Measurements from ENCODE around the gene CFAP157. TPM values are rescaled to one million over a fixed set of nuclear protein-coding genes. Genes with fewer than 3 reads are reported as not detected.

The CFAP157 gene
- total and polyA plus RNA-seq, 2 donors (not counting 1 experiment from before 2014, with no cell fraction given) = under 0.01 TPM; not detected in 1

DNA sequence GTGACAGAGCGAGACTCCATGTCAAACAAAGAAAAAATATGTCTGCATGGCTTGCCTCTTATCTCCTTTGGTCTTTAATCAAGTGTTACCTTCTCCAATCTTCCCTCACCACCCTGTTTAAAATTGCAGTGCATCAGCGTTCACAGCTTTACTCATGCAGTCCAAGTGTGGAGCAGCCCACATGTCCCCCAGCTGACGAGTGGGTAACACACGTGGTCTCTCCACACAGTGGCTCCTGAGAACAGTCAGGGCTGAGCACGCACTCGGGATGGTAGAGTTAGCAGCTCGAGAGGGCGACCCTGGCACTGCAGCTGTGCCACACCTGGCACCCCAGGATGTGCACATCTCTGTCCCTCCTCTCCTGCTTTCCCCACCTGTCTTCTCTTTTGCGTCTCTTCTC is 25.9 kb upstream of the CFAP157 start:
- no peak overlapping the region for H3K4me2 ChIP-seq (ENCODE audit: extremely low read depth, insufficient read depth, low read length)
- H3K9ac ChIP-seq (ENCODE audit: insufficient read depth, low read length) = no peak overlapping the region
- no peaks in the 10 kb centered on the region for H3K9me3 ChIP-seq (ENCODE audit: control insufficient read depth, insufficient read depth, low read depth, low read length)
- DNase-seq (ENCODE audit: low read depth in 2 of 2) = no peak
- H3K79me2 ChIP-seq (ENCODE audit: control insufficient read depth, insufficient read depth, low read length) = no peaks in the 10 kb centered on the region
- H3K4me1 ChIP-seq (ENCODE audit: control insufficient read depth, extremely low read depth, insufficient read depth, low read length) = peaks cover 3% of the 10 kb centered on the region
- H2AFZ ChIP-seq (ENCODE audit: low read length) = no peak overlapping the region
- TF ChIP-seq EZH2 (IDR thresholded peaks at IDR 0.05; ENCODE audit: low read length, missing control alignments) = no peak
- TF ChIP-seq, protein P1, sequence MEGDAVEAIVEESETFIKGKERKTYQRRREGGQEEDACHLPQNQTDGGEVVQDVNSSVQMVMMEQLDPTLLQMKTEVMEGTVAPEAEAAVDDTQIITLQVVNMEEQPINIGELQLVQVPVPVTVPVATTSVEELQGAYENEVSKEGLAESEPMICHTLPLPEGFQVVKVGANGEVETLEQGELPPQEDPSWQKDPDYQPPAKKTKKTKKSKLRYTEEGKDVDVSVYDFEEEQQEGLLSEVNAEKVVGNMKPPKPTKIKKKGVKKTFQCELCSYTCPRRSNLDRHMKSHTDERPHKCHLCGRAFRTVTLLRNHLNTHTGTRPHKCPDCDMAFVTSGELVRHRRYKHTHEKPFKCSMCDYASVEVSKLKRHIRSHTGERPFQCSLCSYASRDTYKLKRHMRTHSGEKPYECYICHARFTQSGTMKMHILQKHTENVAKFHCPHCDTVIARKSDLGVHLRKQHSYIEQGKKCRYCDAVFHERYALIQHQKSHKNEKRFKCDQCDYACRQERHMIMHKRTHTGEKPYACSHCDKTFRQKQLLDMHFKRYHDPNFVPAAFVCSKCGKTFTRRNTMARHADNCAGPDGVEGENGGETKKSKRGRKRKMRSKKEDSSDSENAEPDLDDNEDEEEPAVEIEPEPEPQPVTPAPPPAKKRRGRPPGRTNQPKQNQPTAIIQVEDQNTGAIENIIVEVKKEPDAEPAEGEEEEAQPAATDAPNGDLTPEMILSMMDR (conservative IDR thresholded peaks at IDR 0.05 in 1 of 2, IDR thresholded peaks at IDR 0.05 in 1 of 2; ENCODE audit: low read depth in 1 of 2, low read length in 2 of 2) = no peak
- H3K27me3 ChIP-seq (ENCODE audit: control insufficient read depth, insufficient read depth, low read length) = no peaks in the 10 kb centered on the region
- no peaks in the 10 kb centered on the region for H4K20me1 ChIP-seq (ENCODE audit: control insufficient read depth, extremely low read depth, insufficient read depth, low read length)
- no peak overlapping the region for H3K27ac ChIP-seq (ENCODE audit: insufficient read depth, low read length)
- H3K36me3 ChIP-seq (ENCODE audit: control insufficient read depth, insufficient read depth, low read length) = peaks cover 32% of the 10 kb centered on the region
- no peak overlapping the region for H3K4me3 ChIP-seq (replicated peaks in 1 of 4; ENCODE audit: control extremely low read depth in 1 of 4, insufficient read depth in 1 of 4, low read depth in 3 of 4, low read length in 4 of 4)

DNA sequence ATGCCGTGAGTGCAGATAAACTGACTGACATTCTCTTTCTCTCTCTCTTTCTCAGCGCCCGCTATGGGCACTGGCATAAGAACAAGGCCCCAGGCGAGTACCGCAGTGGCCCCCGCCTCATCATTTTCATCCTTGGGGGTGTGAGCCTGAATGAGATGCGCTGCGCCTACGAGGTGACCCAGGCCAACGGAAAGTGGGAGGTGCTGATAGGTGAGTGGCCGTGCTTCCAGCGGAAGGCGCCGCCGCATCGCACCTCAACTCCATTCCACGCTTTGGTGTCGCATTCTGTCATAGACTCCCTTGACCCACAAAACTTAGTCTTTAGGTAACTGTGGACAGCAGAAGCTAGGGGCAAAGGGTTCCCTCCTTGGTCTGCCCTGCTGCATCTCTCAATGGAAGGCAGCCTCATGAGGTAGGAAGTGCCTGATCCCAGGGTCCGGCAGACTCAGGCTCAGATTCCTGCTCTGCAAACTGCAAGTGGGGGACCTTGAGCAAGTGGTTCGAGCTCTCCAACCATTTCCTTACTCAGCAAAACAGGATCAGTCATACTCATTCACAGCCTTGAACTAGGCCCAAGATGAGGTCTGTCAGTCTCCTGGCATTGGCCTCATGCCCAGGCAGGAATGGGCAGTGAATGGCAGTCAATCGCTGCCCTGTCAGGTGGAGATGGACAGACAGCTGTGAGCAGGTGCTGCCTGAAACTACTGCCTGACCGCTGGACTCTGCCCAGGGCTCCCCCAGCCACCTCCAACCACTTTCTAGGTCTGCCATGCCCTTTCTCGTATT is 24.2 kb upstream of the CFAP157 start:
- H3K79me2 ChIP-seq (ENCODE audit: control insufficient read depth, insufficient read depth, low read length) = no peaks in the 10 kb centered on the region
- no peak for DNase-seq (ENCODE audit: low read depth in 2 of 2)
- no peaks in the 10 kb centered on the region for H3K27me3 ChIP-seq (ENCODE audit: control insufficient read depth, insufficient read depth, low read length)
- no peak overlapping the region for H3K9ac ChIP-seq (ENCODE audit: insufficient read depth, low read length)
- no peaks in the 10 kb centered on the region for H3K9me3 ChIP-seq (ENCODE audit: control insufficient read depth, insufficient read depth, low read depth, low read length)
- no peaks in the 10 kb centered on the region for H4K20me1 ChIP-seq (ENCODE audit: control insufficient read depth, extremely low read depth, insufficient read depth, low read length)
- H3K27ac ChIP-seq (ENCODE audit: insufficient read depth, low read length) = no peak overlapping the region
- H3K4me2 ChIP-seq (ENCODE audit: extremely low read depth, insufficient read depth, low read length) = no peak overlapping the region
- TF ChIP-seq EZH2 (IDR thresholded peaks at IDR 0.05; ENCODE audit: low read length, missing control alignments) = no peak
- TF ChIP-seq, protein P1 (conservative IDR thresholded peaks at IDR 0.05 in 1 of 2, IDR thresholded peaks at IDR 0.05 in 1 of 2; ENCODE audit: low read depth in 1 of 2, low read length in 2 of 2) = no peak
- peaks cover 3% of the 10 kb centered on the region for H3K4me1 ChIP-seq (ENCODE audit: control insufficient read depth, extremely low read depth, insufficient read depth, low read length)
- no peak overlapping the region for H3K4me3 ChIP-seq (replicated peaks in 1 of 4; ENCODE audit: control extremely low read depth in 1 of 4, insufficient read depth in 1 of 4, low read depth in 3 of 4, low read length in 4 of 4)
- H3K36me3 ChIP-seq (ENCODE audit: control insufficient read depth, insufficient read depth, low read length) = peaks cover 30% of the 10 kb centered on the region
- no peak overlapping the region for H2AFZ ChIP-seq (ENCODE audit: low read length)

DNA sequence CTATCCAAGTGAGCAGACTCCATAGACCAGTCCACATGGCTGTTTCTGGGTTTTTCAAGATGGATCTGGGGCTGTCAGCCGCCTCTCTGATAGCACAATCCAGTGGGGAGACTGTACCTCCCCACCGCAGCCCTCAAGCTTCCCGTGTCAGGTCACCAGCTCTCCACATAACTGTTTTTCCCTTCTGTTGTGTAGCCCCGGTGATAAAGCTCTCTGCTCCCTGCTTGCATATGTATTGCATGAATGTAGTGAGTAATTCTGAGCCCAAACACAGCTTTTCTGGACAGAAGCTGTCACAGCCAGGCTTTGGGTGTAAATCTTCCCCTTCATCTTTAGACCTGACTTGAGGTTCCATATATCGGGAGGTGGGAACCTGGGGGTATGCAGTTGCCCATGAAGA is 23.1 kb upstream of the CFAP157 start:
- H3K79me2 ChIP-seq (ENCODE audit: control insufficient read depth, insufficient read depth, low read length) = no peaks in the 10 kb centered on the region
- H3K4me2 ChIP-seq (ENCODE audit: extremely low read depth, insufficient read depth, low read length) = no peak overlapping the region
- no peaks in the 10 kb centered on the region for H3K9me3 ChIP-seq (ENCODE audit: control insufficient read depth, insufficient read depth, low read depth, low read length)
- H2AFZ ChIP-seq (ENCODE audit: low read length) = no peak overlapping the region
- H3K9ac ChIP-seq (ENCODE audit: insufficient read depth, low read length) = no peak overlapping the region
- H4K20me1 ChIP-seq (ENCODE audit: control insufficient read depth, extremely low read depth, insufficient read depth, low read length) = no peaks in the 10 kb centered on the region
- TF ChIP-seq EZH2 (IDR thresholded peaks at IDR 0.05; ENCODE audit: low read length, missing control alignments) = no peak
- TF ChIP-seq, protein P1 (conservative IDR thresholded peaks at IDR 0.05 in 1 of 2, IDR thresholded peaks at IDR 0.05 in 1 of 2; ENCODE audit: low read depth in 1 of 2, low read length in 2 of 2) = no peak
- DNase-seq (ENCODE audit: low read depth in 2 of 2) = peak; percentile 34 to 46
- H3K4me1 ChIP-seq (ENCODE audit: control insufficient read depth, extremely low read depth, insufficient read depth, low read length) = peaks cover 3% of the 10 kb centered on the region
- H3K27ac ChIP-seq (ENCODE audit: insufficient read depth, low read length) = peak overlapping the region; percentile 11
- H3K27me3 ChIP-seq (ENCODE audit: control insufficient read depth, insufficient read depth, low read length) = no peaks in the 10 kb centered on the region
- H3K36me3 ChIP-seq (ENCODE audit: control insufficient read depth, insufficient read depth, low read length) = peaks cover 27% of the 10 kb centered on the region
- no peak overlapping the region for H3K4me3 ChIP-seq (replicated peaks in 1 of 4; ENCODE audit: control extremely low read depth in 1 of 4, insufficient read depth in 1 of 4, low read depth in 3 of 4, low read length in 4 of 4)

Data from fibroblast of lung (primary cell).